BJ (cell line): ENCODE data around the gene DPP6. TPM values are rescaled to one million over a fixed set of nuclear protein-coding genes. Genes with fewer than 3 reads are reported as not detected.

ENCODE experiments used
- CTCF ChIA-PET: fragments of 350-600 bp; formaldehyde crosslinking; extraction: SDS; loops from one replicate; lab custom pipeline; 2021; ENCODE audit warnings: antibody characterized with exemption, inconsistent platforms; lab: Yijun Ruan, JAX
- POLR2A ChIA-PET: fragments of 300-600 bp; sonication (Branson Sonifier 250); formaldehyde crosslinking; extraction: SDS; loops from one replicate; lab custom pipeline; 2021; ENCODE audit warnings: antibody characterized with exemption; lab: Charles Lee
- DNase-seq: peaks from one replicate; pipeline ENCODE4 v3.0.0-alpha.2; 2011; ENCODE audit warnings: low read depth
- H3K27me3 ChIP-seq: 2 replicates; pipeline ENCODE4 v1.6.0; 2011; ENCODE audit warnings: low read length; ENCODE audit not compliant: control insufficient read depth, insufficient read depth
- H3K36me3 ChIP-seq: 2 replicates; pipeline ENCODE4 v1.5.1; 2011; ENCODE audit warnings: low read length; ENCODE audit not compliant: control insufficient read depth, insufficient read depth
- H3K4me3 ChIP-seq: 2 replicates; pipeline ENCODE4 v1.5.1; 2011; ENCODE audit warnings: low read depth, mild to moderate bottlenecking, control low read depth, low read length
- polyA plus RNA-seq: library from polyadenylated mRNA; depleted of rRNA; stranded (reverse); fragments of >200 nt; gene quantifications from 2 replicates; pipeline ENCODE4 v1.2.3, GENCODE V29; 2011
- TF ChIP-seq, protein P1 (sequence below): IDR thresholded peaks from 2 replicates; pipeline ENCODE4 v1.5.1; 2011; ENCODE audit warnings: low read depth, mild to moderate bottlenecking, control low read depth, inconsistent platforms, low read length, moderate library complexity; ENCODE audit not compliant: insufficient read depth

DPP6 gene
- polyA plus RNA-seq, 1 experiment: not detected

GRCh38 chr7:154649434-154649833 is 597.2 kb downstream of the DPP6 start:
- ChIA-PET CTCF (no interaction called here), POLR2A (no interaction called here)
- DNase-seq: no peak
- no peaks in the 10 kb centered on the region for H3K27me3 ChIP-seq
- no peaks in the 10 kb centered on the region for H3K36me3 ChIP-seq
- no peak overlapping the region for H3K4me3 ChIP-seq
- TF ChIP-seq, protein P1, sequence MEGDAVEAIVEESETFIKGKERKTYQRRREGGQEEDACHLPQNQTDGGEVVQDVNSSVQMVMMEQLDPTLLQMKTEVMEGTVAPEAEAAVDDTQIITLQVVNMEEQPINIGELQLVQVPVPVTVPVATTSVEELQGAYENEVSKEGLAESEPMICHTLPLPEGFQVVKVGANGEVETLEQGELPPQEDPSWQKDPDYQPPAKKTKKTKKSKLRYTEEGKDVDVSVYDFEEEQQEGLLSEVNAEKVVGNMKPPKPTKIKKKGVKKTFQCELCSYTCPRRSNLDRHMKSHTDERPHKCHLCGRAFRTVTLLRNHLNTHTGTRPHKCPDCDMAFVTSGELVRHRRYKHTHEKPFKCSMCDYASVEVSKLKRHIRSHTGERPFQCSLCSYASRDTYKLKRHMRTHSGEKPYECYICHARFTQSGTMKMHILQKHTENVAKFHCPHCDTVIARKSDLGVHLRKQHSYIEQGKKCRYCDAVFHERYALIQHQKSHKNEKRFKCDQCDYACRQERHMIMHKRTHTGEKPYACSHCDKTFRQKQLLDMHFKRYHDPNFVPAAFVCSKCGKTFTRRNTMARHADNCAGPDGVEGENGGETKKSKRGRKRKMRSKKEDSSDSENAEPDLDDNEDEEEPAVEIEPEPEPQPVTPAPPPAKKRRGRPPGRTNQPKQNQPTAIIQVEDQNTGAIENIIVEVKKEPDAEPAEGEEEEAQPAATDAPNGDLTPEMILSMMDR: no peak

GRCh38 chr7:154650275-154650674 is 598.1 kb downstream of the DPP6 start:
- no peak for DNase-seq
- H3K36me3 ChIP-seq: no peaks in the 10 kb centered on the region
- CTCF ChIA-PET: no interaction called here
- TF ChIP-seq, protein P1: no peak
- POLR2A ChIA-PET: no interaction called here
- H3K27me3 ChIP-seq: no peaks in the 10 kb centered on the region
- H3K4me3 ChIP-seq: no peak overlapping the region

DNA sequence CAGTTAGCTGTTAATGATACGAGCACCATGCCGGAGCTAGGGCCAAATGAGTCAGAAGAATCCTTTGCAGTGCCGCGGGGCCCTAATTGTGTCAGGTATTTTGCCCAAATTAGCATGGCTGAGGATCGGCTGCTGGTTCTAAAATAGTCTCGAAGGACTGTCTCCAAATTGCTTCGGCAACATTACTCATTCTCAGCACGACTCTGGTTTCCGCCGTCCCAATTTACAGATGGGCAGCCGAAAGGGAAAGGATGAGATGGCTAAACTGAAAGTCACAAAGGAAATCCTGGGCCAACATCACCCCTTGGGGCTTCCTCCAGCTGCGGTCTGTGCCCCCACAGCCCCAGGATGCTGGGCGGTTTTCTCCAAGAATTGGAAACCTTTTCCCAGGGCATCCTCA is 599.3 kb downstream of the DPP6 start:
- ChIA-PET CTCF (no interaction called here), POLR2A (no interaction called here)
- TF ChIP-seq, protein P1: no peak
- H3K27me3 ChIP-seq: no peaks in the 10 kb centered on the region
- DNase-seq: no peak
- H3K36me3 ChIP-seq: no peaks in the 10 kb centered on the region
- no peak overlapping the region for H3K4me3 ChIP-seq

DNA sequence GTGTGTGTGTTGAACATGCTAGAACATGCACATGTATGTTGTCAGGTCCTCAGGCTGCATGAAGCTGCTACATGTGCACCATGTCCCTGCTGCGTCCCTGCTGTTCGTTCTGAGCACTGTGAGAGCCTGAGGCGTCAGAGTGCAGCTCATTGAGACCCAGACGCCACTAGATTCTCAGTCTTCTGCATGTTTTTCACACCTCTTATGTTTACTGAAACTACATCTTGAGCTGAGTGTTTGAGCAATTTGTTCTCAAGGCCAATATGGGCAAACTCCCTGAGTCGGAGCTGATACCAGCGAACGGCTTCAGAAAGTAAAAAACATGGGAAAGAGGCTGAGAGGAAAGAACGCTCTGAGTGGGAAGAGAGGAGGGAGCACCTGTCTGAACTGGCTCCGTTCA is 600.4 kb downstream of the DPP6 start:
- TF ChIP-seq, protein P1: no peak
- Histone ChIP-seq H3K36me3 (no peaks in the 10 kb centered on the region), H3K27me3 (no peaks in the 10 kb centered on the region), H3K4me3 (no peak overlapping the region)
- no peak for DNase-seq
- ChIA-PET POLR2A (no interaction called here), CTCF (no interaction called here)

DNA sequence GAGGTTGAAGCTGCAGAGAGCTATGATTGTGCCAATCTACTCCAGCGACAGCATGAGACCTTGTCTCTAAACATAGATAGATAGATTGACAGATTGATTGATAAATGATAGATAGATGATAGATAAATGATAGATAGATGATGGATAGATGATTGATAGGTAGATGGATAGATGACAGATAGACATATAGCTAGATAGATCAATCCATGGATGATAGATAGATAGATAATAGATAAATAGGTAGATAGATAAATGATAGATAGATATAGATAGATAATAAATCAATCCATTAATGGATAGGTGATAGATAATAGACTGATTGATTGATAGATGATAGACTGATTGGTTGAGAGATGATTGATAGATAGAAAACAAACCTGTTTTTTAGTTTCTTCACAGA is 601.1 kb downstream of the DPP6 start:
- POLR2A ChIA-PET: no interaction called here
- Histone ChIP-seq H3K36me3 (no peaks in the 10 kb centered on the region), H3K27me3 (no peaks in the 10 kb centered on the region), H3K4me3 (no peak overlapping the region)
- DNase-seq: no peak
- CTCF ChIA-PET: no interaction called here
- TF ChIP-seq, protein P1: no peak
